ENCODE data around the gene SMCO1.
A peak's percentile ranks its signal among the peaks of the same experiment; 100 is the strongest.
"Not testable (repeated sequence)": the region's sequence is repeated elsewhere in the genome, so short reads cannot be mapped to it uniquely, and the experiment has no call there.

Gene SMCO1

DNA sequence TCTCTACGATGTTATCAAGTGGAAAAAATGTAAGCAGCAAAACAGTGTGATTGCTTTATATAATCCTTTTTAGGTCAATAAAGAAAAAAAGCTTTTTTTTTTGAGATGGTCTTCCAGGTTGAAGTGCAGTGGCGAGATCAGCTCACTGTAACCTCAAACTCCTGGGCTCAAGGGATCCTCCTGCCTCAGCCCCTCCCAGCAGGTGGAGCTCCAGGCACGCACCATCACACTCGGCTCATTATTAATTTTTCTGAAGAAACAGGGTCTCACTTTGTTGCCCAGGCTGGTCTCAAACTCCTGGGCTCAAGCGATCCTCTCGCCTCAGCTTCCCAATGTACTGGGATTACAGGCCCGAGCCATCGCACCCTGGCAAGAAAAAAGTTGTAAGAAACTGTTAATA is 28.9 kb downstream of the SMCO1 start:
- DNase-seq, result no peak

DNA sequence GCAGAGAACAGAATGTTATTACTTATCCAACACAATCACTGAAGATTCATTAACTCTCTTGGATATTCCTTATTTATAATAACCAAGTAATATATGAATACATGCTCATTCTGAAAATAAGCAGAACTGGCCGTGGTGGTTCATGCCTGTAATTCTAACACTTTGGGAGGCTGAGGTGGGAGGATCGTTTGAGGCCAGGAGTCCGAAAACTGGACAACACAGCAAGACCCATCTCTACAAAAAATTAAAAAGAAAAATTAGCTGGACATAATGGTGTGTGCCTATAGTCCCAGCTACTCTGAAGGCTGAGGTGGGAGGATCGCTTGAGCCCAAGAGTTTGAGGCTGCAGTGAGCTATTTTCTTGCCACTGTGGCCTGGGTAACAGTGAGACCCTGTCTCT is 37.5 kb downstream of the SMCO1 start:
- DNase-seq, result no peak

DNA sequence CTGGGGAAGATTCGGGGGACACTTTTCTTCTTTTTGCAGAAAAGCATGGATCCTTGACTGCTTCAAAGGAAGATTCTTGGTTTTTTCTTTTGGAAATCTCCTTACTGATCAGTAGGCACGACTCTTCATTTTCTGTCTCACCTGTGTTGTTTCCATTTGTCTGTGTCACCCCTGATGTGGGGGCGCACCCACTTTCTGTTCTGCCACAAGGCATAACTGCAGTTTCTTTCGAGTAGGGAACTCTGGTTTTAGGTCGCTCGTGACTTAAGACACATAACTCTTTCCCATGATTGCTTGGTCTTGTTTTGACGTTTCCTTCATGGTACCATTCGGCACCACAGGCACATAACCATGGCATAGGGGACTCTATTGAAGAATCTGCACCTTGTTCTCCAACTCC is 42.9 kb downstream of the SMCO1 start:
- no peak for DNase-seq

GRCh38 chr3:196471551-196471950 is 43.6 kb downstream of the SMCO1 start:
- no peak for DNase-seq

DNA sequence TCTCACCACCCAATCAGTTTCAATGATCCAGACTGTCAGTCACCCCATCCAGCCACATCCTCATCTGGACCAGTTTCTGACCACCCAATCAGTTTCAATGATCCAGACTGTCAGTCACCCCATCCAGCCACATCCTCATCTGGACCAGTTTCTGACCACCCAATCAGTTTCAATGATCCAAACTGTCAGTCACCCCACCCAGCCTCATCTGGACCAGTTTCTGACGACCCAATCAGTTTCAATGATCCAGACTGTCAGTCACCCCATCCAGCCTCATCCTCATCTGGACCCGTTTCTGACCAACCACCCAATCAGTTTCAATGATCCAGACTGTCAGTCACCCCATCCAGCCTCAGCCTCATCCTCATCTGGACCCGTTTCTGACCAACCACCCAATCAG is 45.0 kb downstream of the SMCO1 start:
- not testable (repeated sequence) for DNase-seq

- no peak for DNase-seq
Observed at GRCh38 chr3:196463804-196464203, 51.3 kb downstream of the SMCO1 start.

DNA sequence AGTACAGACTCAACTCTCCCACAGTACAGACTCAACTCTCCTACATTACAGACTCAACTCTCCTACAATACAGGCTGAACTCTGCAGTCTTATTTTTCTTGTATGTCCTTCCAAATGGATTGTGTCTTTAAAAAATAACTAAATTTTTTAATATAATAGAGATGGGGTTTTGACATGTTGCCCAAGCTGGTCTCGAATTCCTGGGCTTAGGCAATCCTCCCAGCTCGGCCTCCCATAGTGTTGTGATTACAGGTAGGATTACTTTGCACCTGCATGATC is 51.7 kb downstream of the SMCO1 start:
- DNase-seq, result no peak

GRCh38 chr3:196462680-196463477 is 52.3 kb downstream of the SMCO1 start:
- not testable (repeated sequence) for DNase-seq

- DNase-seq, result peak; percentile 54
Observed at GRCh38 chr3:196458063-196458462, 57.1 kb downstream of the SMCO1 start.

DNA sequence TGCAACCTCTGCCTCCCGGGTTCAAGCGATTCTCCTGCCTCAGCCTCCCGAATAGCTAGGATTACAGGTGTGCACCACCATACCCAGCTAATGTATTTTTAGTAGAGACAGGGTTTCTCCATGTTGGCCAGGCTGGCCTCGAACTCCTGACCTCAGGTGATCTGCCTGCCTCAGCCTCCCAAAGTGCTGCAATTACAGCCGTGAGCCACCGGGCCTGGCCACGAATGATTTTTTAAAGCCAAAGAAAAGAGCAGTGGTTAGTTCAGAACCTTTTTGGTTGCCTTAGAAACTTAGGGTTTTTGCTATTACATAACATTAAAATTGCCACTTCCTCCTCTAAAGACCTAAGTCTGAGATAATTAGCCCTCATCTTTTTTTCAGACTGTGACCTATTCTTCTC is 57.7 kb downstream of the SMCO1 start:
- DNase-seq, result peak; percentile 90

Data from MV-4-11 (cell line).